Prostate gland (tissue), 2 donors: Measurements from ENCODE around the gene OR11H6. TPM values are rescaled to one million over a fixed set of nuclear protein-coding genes. Genes with fewer than 3 reads are reported as not detected.

Experiments
- DNase-seq: peaks from one replicate; pipeline ENCODE4 v3.0.0-alpha.2; 2019; ENCODE audit warnings: low spot score
- H3K27ac ChIP-seq, 2 donors: fragments of 200-600 bp; sonication (generic); 2 replicates each; pipeline ENCODE4 v1.5.1; 2017 to 2019
- H3K27me3 ChIP-seq: fragments of 200-600 bp; sonication (generic); replicated peaks from 2 replicates; pipeline ENCODE4 v1.5.1; 2019; ENCODE audit not compliant: insufficient read depth
- H3K36me3 ChIP-seq, 2 donors: fragments of 200-600 bp; sonication (generic); 1 replicate in 1 of 2; 2 replicates in 1 of 2; pipeline versions ENCODE4 v1.5.1 to v1.8.1; 2017 to 2019
- H3K4me1 ChIP-seq: fragments of 200-600 bp; sonication (generic); replicated peaks from 2 replicates; pipeline ENCODE4 v1.5.1; 2019
- H3K4me3 ChIP-seq, 2 donors: fragments of 200-600 bp; sonication (generic); 2 replicates each; pipeline ENCODE4 v1.5.1; 2017 to 2019
- H3K9me3 ChIP-seq: fragments of 200-600 bp; sonication (generic); 2 replicates; pipeline ENCODE4 v1.5.1; 2017
- POLR2A ChIP-seq: fragments of 450-650 bp; IDR thresholded peaks from one replicate; pipeline ENCODE4 v1.6.1; 2016; ENCODE audit warnings: antibody characterized with exemption, mild to moderate bottlenecking
- POLR2AphosphoS5 ChIP-seq: sonication (generic); formaldehyde crosslinking; IDR thresholded peaks from one replicate; pipeline ENCODE4 v1.6.1; 2017; ENCODE audit warnings: antibody characterized with exemption
- WGBS: methylation state at CpG from one replicate; pipeline ENCODE4 v1.1.5; 2018; 5-methylcytosine and 5-hydroxymethylcytosine counted together
- intact Hi-C: fragments of 100-400 bp; cut with DNase I; formaldehyde crosslinking; loops from one replicate; pipeline ENCODE4 v1.14.2; 2022
- small RNA-seq, 2 donors: library from RNA; depleted of rRNA; stranded (forward); fragments of <200 nt; gene quantifications; one replicate each; pipeline ENCODE3, GENCODE V24; 2016
- total RNA-seq, 2 donors: library from RNA; depleted of rRNA; stranded (reverse); fragments of >200 nt; gene quantifications; one replicate each; pipeline ENCODE4 v1.1.0, GENCODE V29; 2016
- TF ChIP-seq, protein P1 (sequence below), 4 experiments: fragments of 200-600 bp in 2 of 4; fragments of 450-650 bp in 2 of 4; sonication (generic) in 2 of 4; IDR thresholded peaks; 1 replicate in 3 of 4; 2 replicates in 1 of 4; pipeline ENCODE4 v1.5.1; 2016 to 2019; ENCODE audit warnings: antibody characterized with exemption in 4 of 4, mild to moderate bottlenecking in 2 of 4, moderate library complexity in 2 of 4

The OR11H6 gene
- total RNA-seq, 2 donors from 2014 or later, result not detected

DNA sequence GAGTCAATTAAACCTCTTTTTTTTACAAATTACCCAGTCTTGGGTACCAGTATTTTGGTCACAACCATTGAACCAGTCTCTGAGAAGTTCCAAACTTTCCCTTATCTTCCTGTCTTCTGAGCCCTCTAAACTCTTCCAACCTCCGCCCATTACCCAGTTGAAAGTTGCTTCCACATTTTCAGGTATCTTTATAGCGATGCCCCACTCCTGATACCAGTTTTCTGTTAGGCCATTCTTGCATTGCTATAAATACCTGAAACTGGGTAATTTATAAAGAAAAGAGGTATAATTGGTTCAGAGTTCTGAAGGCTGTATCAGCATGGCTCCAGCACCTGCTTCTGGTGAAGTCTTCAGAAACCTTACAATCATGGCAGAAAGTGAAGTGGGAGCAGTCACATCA is 50.6 kb downstream of the OR11H6 start:
- 98% methylated on average over 2 of the region's 2 CpGs for WGBS
- Histone ChIP-seq H3K27ac (no peak overlapping the region), H3K36me3 (no peaks in the 10 kb centered on the region), H3K4me1 (no peaks in the 10 kb centered on the region), H3K4me3 (no peak overlapping the region), H3K27me3 (no peaks in the 10 kb centered on the region), H3K9me3 (no peaks in the 10 kb centered on the region)
- intact Hi-C loops, result no loop called here
- TF ChIP-seq, protein P1, sequence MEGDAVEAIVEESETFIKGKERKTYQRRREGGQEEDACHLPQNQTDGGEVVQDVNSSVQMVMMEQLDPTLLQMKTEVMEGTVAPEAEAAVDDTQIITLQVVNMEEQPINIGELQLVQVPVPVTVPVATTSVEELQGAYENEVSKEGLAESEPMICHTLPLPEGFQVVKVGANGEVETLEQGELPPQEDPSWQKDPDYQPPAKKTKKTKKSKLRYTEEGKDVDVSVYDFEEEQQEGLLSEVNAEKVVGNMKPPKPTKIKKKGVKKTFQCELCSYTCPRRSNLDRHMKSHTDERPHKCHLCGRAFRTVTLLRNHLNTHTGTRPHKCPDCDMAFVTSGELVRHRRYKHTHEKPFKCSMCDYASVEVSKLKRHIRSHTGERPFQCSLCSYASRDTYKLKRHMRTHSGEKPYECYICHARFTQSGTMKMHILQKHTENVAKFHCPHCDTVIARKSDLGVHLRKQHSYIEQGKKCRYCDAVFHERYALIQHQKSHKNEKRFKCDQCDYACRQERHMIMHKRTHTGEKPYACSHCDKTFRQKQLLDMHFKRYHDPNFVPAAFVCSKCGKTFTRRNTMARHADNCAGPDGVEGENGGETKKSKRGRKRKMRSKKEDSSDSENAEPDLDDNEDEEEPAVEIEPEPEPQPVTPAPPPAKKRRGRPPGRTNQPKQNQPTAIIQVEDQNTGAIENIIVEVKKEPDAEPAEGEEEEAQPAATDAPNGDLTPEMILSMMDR (IDR thresholded peaks at IDR 0.05), result no peak
- TF ChIP-seq POLR2A, result no peak
- TF ChIP-seq POLR2AphosphoS5, result no peak
- DNase-seq, result no peak

Small RNAs within 50 kb of the gene (small RNA-seq; reads per million reads assigned to genes)
- 0 reads per million in 2 donors for gene GTF2IP22

Other genes with a start within 250 kb of the OR11H6 start
- not detected for gene OR4K15, start 248.1 kb upstream of the OR11H6 start, total RNA-seq
- gene OR4Q2, start 221.5 kb upstream of the OR11H6 start, total RNA-seq, result not detected
- gene OR4K14, start 204.4 kb upstream of the OR11H6 start, total RNA-seq, result not detected
- gene OR4K13, start 187.7 kb upstream of the OR11H6 start, total RNA-seq, result not detected
- gene OR4L1, start 163.7 kb upstream of the OR11H6 start, total RNA-seq, result not detected
- gene OR4K17, start 113.0 kb upstream of the OR11H6 start, total RNA-seq, result not detected
- gene OR4N5, start 84.9 kb upstream of the OR11H6 start, total RNA-seq, result not detected
- not detected for gene OR11G2, start 32.8 kb upstream of the OR11H6 start, total RNA-seq
- gene OR11H7, start 5.3 kb downstream of the OR11H6 start, total RNA-seq, result not detected
- not detected for gene OR11H4, start 15.6 kb downstream of the OR11H6 start, total RNA-seq
- 10 to 100 TPM; 11.1 to 18.5 TPM for gene TTC5, start 82.2 kb downstream of the OR11H6 start, total RNA-seq
- 10 to 100 TPM; 34.6 to 47.8 TPM for gene CCNB1IP1, start 109.6 kb downstream of the OR11H6 start, total RNA-seq
- gene PARP2, start 119.9 kb downstream of the OR11H6 start, total RNA-seq, result 10 to 100 TPM; 10.7 to 23.1 TPM
- gene TEP1, start 189.8 kb downstream of the OR11H6 start, total RNA-seq, result 10 to 100 TPM; 25.8 to 31.0 TPM
- 1 to 10 TPM in 1 of 2 donors, under 1 TPM in 1; 0.77 to 1.7 TPM for gene KLHL33, start 212.5 kb downstream of the OR11H6 start, total RNA-seq
- gene OSGEP, start 231.1 kb downstream of the OR11H6 start, total RNA-seq, result 10 to 100 TPM; 54.2 to 71.7 TPM
- gene APEX1, start 231.5 kb downstream of the OR11H6 start, total RNA-seq, result 100 to 1,000 TPM; 113 to 178 TPM
- 10 to 100 TPM; 24.8 to 37.8 TPM for gene PIP4P1, start 237.7 kb downstream of the OR11H6 start, total RNA-seq
- 10 to 100 TPM; 14.2 to 20.3 TPM for gene PNP, start 245.7 kb downstream of the OR11H6 start, total RNA-seq